ENCODE measurements around the gene PSMD14.
A peak's percentile ranks its signal among the peaks of the same experiment; 100 is the strongest.
"Not testable (repeated sequence)": the region's sequence is repeated elsewhere in the genome, so short reads cannot be mapped to it uniquely, and the experiment has no call there.

The PSMD14 gene

GRCh38 chr2:161315380-161315779 lies 7.2 kb downstream of the PSMD14 start:
- DNase-seq (ENCODE audit: insufficient read length, low spot score) (no peak), FAIRE-seq (no peak)
- no peak for TF ChIP-seq POLR2A (IDR thresholded peaks at IDR 0.05; ENCODE audit: low read depth, low read length)

GRCh38 chr2:161316701-161317100 lies 8.5 kb downstream of the PSMD14 start:
- no peak for DNase-seq (ENCODE audit: insufficient read length, low spot score)
- FAIRE-seq, result no peak
- no peak for TF ChIP-seq POLR2A (IDR thresholded peaks at IDR 0.05; ENCODE audit: low read depth, low read length)

- DNase-seq (ENCODE audit: insufficient read length, low spot score) (no peak), FAIRE-seq (no peak)
- no peak for TF ChIP-seq POLR2A (IDR thresholded peaks at IDR 0.05; ENCODE audit: low read depth, low read length)
These were observed 13.9 kb downstream of the PSMD14 start for GRCh38 chr2:161321944-161322648.

- peak; percentile 75 for FAIRE-seq
- no peak for TF ChIP-seq POLR2A (IDR thresholded peaks at IDR 0.05; ENCODE audit: low read depth, low read length)
- no peak for DNase-seq (ENCODE audit: insufficient read length, low spot score)
These were observed 16.7 kb downstream of the PSMD14 start for GRCh38 chr2:161324876-161325275.

- no peak for TF ChIP-seq POLR2A (IDR thresholded peaks at IDR 0.05; ENCODE audit: low read depth, low read length)
- FAIRE-seq (peak; percentile 11), DNase-seq (ENCODE audit: insufficient read length, low spot score) (no peak)
These were observed 19.4 kb downstream of the PSMD14 start for GRCh38 chr2:161327582-161327981.

GRCh38 chr2:161332371-161332967 lies 24.2 kb downstream of the PSMD14 start:
- DNase-seq (ENCODE audit: insufficient read length, low spot score) (no peak), FAIRE-seq (peak; percentile 41)
- no peak for TF ChIP-seq POLR2A (IDR thresholded peaks at IDR 0.05; ENCODE audit: low read depth, low read length)

- FAIRE-seq (no peak), DNase-seq (ENCODE audit: insufficient read length, low spot score) (no peak)
- TF ChIP-seq POLR2A (IDR thresholded peaks at IDR 0.05; ENCODE audit: low read depth, low read length), result no peak
These were observed 27.4 kb downstream of the PSMD14 start for GRCh38 chr2:161335626-161336025.

GRCh38 chr2:161337247-161337646 lies 29.0 kb downstream of the PSMD14 start:
- DNase-seq (ENCODE audit: insufficient read length, low spot score) (no peak), FAIRE-seq (no peak)
- no peak for TF ChIP-seq POLR2A (IDR thresholded peaks at IDR 0.05; ENCODE audit: low read depth, low read length)

- peak; percentile 57 for FAIRE-seq
- DNase-seq (ENCODE audit: insufficient read length, low spot score), result not testable (repeated sequence)
These were observed 31.3 kb downstream of the PSMD14 start for GRCh38 chr2:161339532-161339931.

GRCh38 chr2:161340930-161341413 lies 32.7 kb downstream of the PSMD14 start:
- not testable (repeated sequence) for FAIRE-seq; DNase-seq (ENCODE audit: insufficient read length, low spot score)

GRCh38 chr2:161343235-161343634 lies 35.0 kb downstream of the PSMD14 start:
- no peak for DNase-seq (ENCODE audit: insufficient read length, low spot score)
- peak; percentile 27 for FAIRE-seq
- no peak for TF ChIP-seq POLR2A (IDR thresholded peaks at IDR 0.05; ENCODE audit: low read depth, low read length)

- FAIRE-seq (no peak), DNase-seq (ENCODE audit: insufficient read length, low spot score) (no peak)
- no peak for TF ChIP-seq POLR2A (IDR thresholded peaks at IDR 0.05; ENCODE audit: low read depth, low read length)
These were observed 36.5 kb downstream of the PSMD14 start for GRCh38 chr2:161344692-161345091.

GRCh38 chr2:161351678-161352077 lies 43.5 kb downstream of the PSMD14 start:
- FAIRE-seq (no peak), DNase-seq (ENCODE audit: insufficient read length, low spot score) (no peak)
- no peak for TF ChIP-seq POLR2A (IDR thresholded peaks at IDR 0.05; ENCODE audit: low read depth, low read length)

- DNase-seq (ENCODE audit: insufficient read length, low spot score) (no peak), FAIRE-seq (no peak)
- no peak for TF ChIP-seq POLR2A (IDR thresholded peaks at IDR 0.05; ENCODE audit: low read depth, low read length)
These were observed 44.5 kb downstream of the PSMD14 start for GRCh38 chr2:161352719-161353118.

GRCh38 chr2:161353543-161353942 lies 45.3 kb downstream of the PSMD14 start:
- no peak for TF ChIP-seq POLR2A (IDR thresholded peaks at IDR 0.05; ENCODE audit: low read depth, low read length)
- no peak for FAIRE-seq
- DNase-seq (ENCODE audit: insufficient read length, low spot score), result no peak

Data from H54 (cell line).